ENCODE measurements around the gene RUSC1.
"Not testable (repeated sequence)": the region's sequence is repeated elsewhere in the genome, so short reads cannot be mapped to it uniquely, and the experiment has no call there.

The RUSC1 gene

GRCh38 chr1:155320661-155321617 lies at the start of gene RUSC1:
RUSC1 (plus strand) TSS chr1:155320894; CDS start chr1:155321774, 880 bp downstream.
- peak in 44 of 51 donors; percentile 15 to 87 (median 60) for DNase-seq

GRCh38 chr1:155272466-155273342 lies 48.0 kb upstream of the RUSC1 start:
- DNase-seq, result peak in 7 of 51 donors; percentile 49 to 80 (median 65)

- peak; percentile 39 to 94 (median 88) for DNase-seq
These were observed 47.1 kb upstream of the RUSC1 start, which contains the start of gene CLK2 for GRCh38 chr1:155273343-155274245. CLK2 (minus strand) TSS chr1:155273504; CDS start chr1:155270977, 2,527 bp downstream.

- peak; percentile 59 to 99 (median 94) for DNase-seq
These were observed 43.4 kb upstream of the RUSC1 start, which contains the start of gene HCN3 for GRCh38 chr1:155277070-155277901. HCN3 (plus strand) TSS chr1:155277463; CDS start chr1:155277591, 128 bp downstream.

GRCh38 chr1:155277902-155278688 lies 42.6 kb upstream of the RUSC1 start:
- peak in 23 of 51 donors; percentile 12 to 82 (median 24) for DNase-seq

- DNase-seq, result peak in 2 of 51 donors; percentile 37 to 82
These were observed 42.0 kb upstream of the RUSC1 start for GRCh38 chr1:155278689-155279160.

- peak in 2 of 51 donors; percentile 4 to 24 for DNase-seq
These were observed 41.4 kb upstream of the RUSC1 start for GRCh38 chr1:155279268-155279667.

GRCh38 chr1:155282488-155283091 lies 38.1 kb upstream of the RUSC1 start:
- DNase-seq, result no peak

GRCh38 chr1:155284476-155284875 lies 36.2 kb upstream of the RUSC1 start:
- DNase-seq, result no peak

- no peak for DNase-seq
These were observed 35.6 kb upstream of the RUSC1 start for GRCh38 chr1:155285063-155285462.

- no peak for DNase-seq
These were observed 35.1 kb upstream of the RUSC1 start for GRCh38 chr1:155285631-155286044.

- DNase-seq, result no peak
These were observed 34.1 kb upstream of the RUSC1 start for GRCh38 chr1:155286544-155286943.

- DNase-seq, result no peak
These were observed 32.6 kb upstream of the RUSC1 start for GRCh38 chr1:155287987-155288543.

GRCh38 chr1:155291006-155291405 lies 29.7 kb upstream of the RUSC1 start:
- not testable (repeated sequence) for DNase-seq

GRCh38 chr1:155293086-155293749 lies 27.5 kb upstream of the RUSC1 start:
- no peak for DNase-seq

- no peak for DNase-seq
These were observed 26.0 kb upstream of the RUSC1 start for GRCh38 chr1:155294520-155295182.

Data from hypothalamus (tissue), 51 donors.